ENCODE results near the gene PRKACA. TPM values are rescaled to one million over a fixed set of nuclear protein-coding genes. Genes with fewer than 3 reads are reported as not detected.
"Not testable (repeated sequence)": the region's sequence is repeated elsewhere in the genome, so short reads cannot be mapped to it uniquely, and the experiment has no call there.

The PRKACA gene
- total RNA-seq, 1 donor from 2014 or later: 88.1 TPM

- Mint-ChIP-seq H3K27me3 (no peaks in the 10 kb centered on the region), H3K36me3 (peaks cover 7% of the 10 kb centered on the region), H3K9me3 (no peaks in the 10 kb centered on the region), H3K4me1 (ENCODE audit: unreplicated experiment) (peaks cover 22% of the 10 kb centered on the region), H3K4me3 (no peak overlapping the region), H3K27ac (no peak overlapping the region)
- no peak for DNase-seq (ENCODE audit: extremely low spot score, unreplicated experiment)
- no peak for TF ChIP-seq CTCF (conservative IDR thresholded peaks at IDR 0.05)
These were observed 32.6 kb upstream of the PRKACA start for GRCh38 chr19:14150041-14150769.

- peaks cover 4% of the 10 kb centered on the region for H3K36me3 Mint-ChIP-seq
- DNase-seq (ENCODE audit: extremely low spot score, unreplicated experiment): no peak
- H3K4me1 Mint-ChIP-seq (ENCODE audit: unreplicated experiment): peaks cover 24% of the 10 kb centered on the region
- peak overlapping the region; percentile 39 for H3K27ac Mint-ChIP-seq
- no peaks in the 10 kb centered on the region for H3K27me3 Mint-ChIP-seq
- no peak for TF ChIP-seq CTCF (conservative IDR thresholded peaks at IDR 0.05)
- H3K4me3 Mint-ChIP-seq: no peak overlapping the region
- H3K9me3 Mint-ChIP-seq: no peaks in the 10 kb centered on the region
These were observed 32.0 kb upstream of the PRKACA start for GRCh38 chr19:14149509-14149994.

GRCh38 chr19:14148751-14149410, 31.3 kb upstream of the PRKACA start:
- Mint-ChIP-seq H3K27ac (peak overlapping the region; percentile 39), H3K36me3 (peaks cover 4% of the 10 kb centered on the region), H3K4me3 (no peak overlapping the region), H3K9me3 (no peaks in the 10 kb centered on the region), H3K4me1 (ENCODE audit: unreplicated experiment) (peaks cover 24% of the 10 kb centered on the region), H3K27me3 (no peaks in the 10 kb centered on the region)
- no peak for DNase-seq (ENCODE audit: extremely low spot score, unreplicated experiment)
- TF ChIP-seq CTCF (conservative IDR thresholded peaks at IDR 0.05): no peak

- Mint-ChIP-seq H3K9me3 (no peaks in the 10 kb centered on the region), H3K4me1 (ENCODE audit: unreplicated experiment) (peaks cover 24% of the 10 kb centered on the region), H3K27me3 (no peaks in the 10 kb centered on the region), H3K27ac (no peak overlapping the region), H3K4me3 (peak overlapping the region; percentile 20), H3K36me3 (peaks cover 2% of the 10 kb centered on the region)
- peak; percentile 84 for TF ChIP-seq CTCF (conservative IDR thresholded peaks at IDR 0.05)
- DNase-seq (ENCODE audit: extremely low spot score, unreplicated experiment): no peak
These were observed 30.4 kb upstream of the PRKACA start for GRCh38 chr19:14147797-14148605.

GRCh38 chr19:14146789-14147216, 29.2 kb upstream of the PRKACA start:
- Mint-ChIP-seq H3K27me3 (no peaks in the 10 kb centered on the region), H3K36me3 (no peaks in the 10 kb centered on the region), H3K4me1 (ENCODE audit: unreplicated experiment) (peaks cover 29% of the 10 kb centered on the region), H3K27ac (peak overlapping the region; percentile 79), H3K4me3 (no peak overlapping the region), H3K9me3 (no peaks in the 10 kb centered on the region)
- DNase-seq (ENCODE audit: extremely low spot score, unreplicated experiment): no peak
- no peak for TF ChIP-seq CTCF (conservative IDR thresholded peaks at IDR 0.05)

- Mint-ChIP-seq H3K27ac (peak overlapping the region; percentile 55), H3K4me1 (ENCODE audit: unreplicated experiment) (peaks cover 29% of the 10 kb centered on the region)
- not testable (repeated sequence) for H3K9me3 Mint-ChIP-seq; DNase-seq (ENCODE audit: extremely low spot score, unreplicated experiment); H3K36me3 Mint-ChIP-seq; H3K27me3 Mint-ChIP-seq; H3K4me3 Mint-ChIP-seq
These were observed 28.6 kb upstream of the PRKACA start for GRCh38 chr19:14146169-14146568.
